Adrenal gland (tissue), 12 donors: ENCODE measurements around the gene C11orf68. TPM values are rescaled to one million over a fixed set of nuclear protein-coding genes. Genes with fewer than 3 reads are reported as not detected.

Experiments
- DNase-seq, 7 donors: peaks; one replicate each; pipeline ENCODE4 v3.0.0-alpha.2; 2019 to 2020
- H3K27ac ChIP-seq, 5 donors: fragments of 200-600 bp; sonication (generic) in 4 of 5; 1 replicate in 3 of 5; 2 replicates in 2 of 5; pipeline versions ENCODE4 v1.5.1 to v1.8.0; 2016 to 2020; ENCODE audit warnings: mild to moderate bottlenecking in 1 of 5
- H3K27me3 ChIP-seq: fragments of 200-600 bp; 2 replicates; pipeline ENCODE4 v1.8.0; 2021
- H3K36me3 ChIP-seq, 2 donors: fragments of 200-600 bp; replicated peaks in 1 of 2; 1 replicate in 1 of 2; 2 replicates in 1 of 2; pipeline versions ENCODE4 v1.5.1 to v1.8.0; 2018 to 2022
- H3K4me1 ChIP-seq, 2 donors: fragments of 200-600 bp; replicated peaks in 1 of 2; 1 replicate in 1 of 2; 2 replicates in 1 of 2; pipeline versions ENCODE4 v1.5.1 to v1.8.0; 2018 to 2021
- H3K4me3 ChIP-seq, 4 donors: fragments of 200-600 bp; sonication (generic) in 3 of 4; one replicate each; pipeline ENCODE4 v1.5.1; 2016 to 2018
- H3K9me3 ChIP-seq, 3 donors: fragments of 200-600 bp; sonication (generic) in 1 of 3; replicated peaks in 1 of 3; 1 replicate in 2 of 3; 2 replicates in 1 of 3; pipeline versions ENCODE4 v1.5.1 to v1.8.0; 2016 to 2021
- CTCF ChIP-seq, 6 experiments: fragments of 450-650 bp in 4 of 6; fragments of 200-600 bp in 2 of 6; sonication (generic) in 1 of 6; IDR thresholded peaks; 1 replicate in 5 of 6; 2 replicates in 1 of 6; pipeline versions ENCODE4 v1.5.1 to v1.8.0; 2016 to 2021; ENCODE audit warnings: antibody characterized with exemption in 6 of 6, mild to moderate bottlenecking in 2 of 6, moderate library complexity in 1 of 6
- POLR2A ChIP-seq, 2 donors: fragments of 450-650 bp; IDR thresholded peaks; one replicate each; pipeline ENCODE4 v1.6.1; 2017; ENCODE audit warnings: antibody characterized with exemption in 2 of 2, mild to moderate bottlenecking in 2 of 2, moderate library complexity in 1 of 2
- WGBS, 4 donors: extraction: QIAGEN DNeasy Blood & Tissue Kit in 2 of 4; methylation state at CpG; one replicate each; pipeline versions ENCODE4 v1.1.5 to v1.1.7; 2013 to 2017; 5-methylcytosine and 5-hydroxymethylcytosine counted together
- intact Hi-C, 2 donors: fragments of 100-400 bp; cut with DNase I; formaldehyde crosslinking; loops; one replicate each; pipeline versions ENCODE4 v1.14.1 to v1.15.0; 2022 to 2023
- polyA plus RNA-seq, 3 donors: library from polyadenylated mRNA; stranded (reverse); fragments of 200-250 nt in 2 of 3; fragments of 350-450 nt in 1 of 3; fragmentation: Illumina TruSeq in 1 of 3; extraction: RNeasy Lipid Tissue Mini Kit (QIAGEN cat#74804) in 1 of 3; gene quantifications; one replicate each; pipeline ENCODE4 v1.2.3, GENCODE V29; 2013 to 2014
- total RNA-seq, 9 donors: library from RNA; depleted of rRNA in 4 of 9; stranded (reverse); fragments of >200 nt in 4 of 9; fragments of 120-200 nt in 1 of 9; fragmentation: NEBNext Ultra II Directional in 1 of 9; extraction: Animal tissue kit (Norgen Biotek cat#: 25700) in 1 of 9; gene quantifications; one replicate each; pipeline versions ENCODE4 v1.1.0 to v1.2.4, GENCODE V29; 2013 to 2023
- donor health status: healthy with polysubstance abuse.
- donor health status: Bipolar disorder and iron deficiency.
- donor health status: DM: yes; HTN: yes; CAD: no.
- donor health status: DM: no; HTN: no; CAD: no.
- donor health status: DM: no; HTN: no; CAD: no.
- donor health status: DM: yes; HTN: yes; CAD: no.

C11orf68 gene
- total and polyA plus RNA-seq, 12 donors = 11.5 to 51.9 (median 26.9) TPM

DNA sequence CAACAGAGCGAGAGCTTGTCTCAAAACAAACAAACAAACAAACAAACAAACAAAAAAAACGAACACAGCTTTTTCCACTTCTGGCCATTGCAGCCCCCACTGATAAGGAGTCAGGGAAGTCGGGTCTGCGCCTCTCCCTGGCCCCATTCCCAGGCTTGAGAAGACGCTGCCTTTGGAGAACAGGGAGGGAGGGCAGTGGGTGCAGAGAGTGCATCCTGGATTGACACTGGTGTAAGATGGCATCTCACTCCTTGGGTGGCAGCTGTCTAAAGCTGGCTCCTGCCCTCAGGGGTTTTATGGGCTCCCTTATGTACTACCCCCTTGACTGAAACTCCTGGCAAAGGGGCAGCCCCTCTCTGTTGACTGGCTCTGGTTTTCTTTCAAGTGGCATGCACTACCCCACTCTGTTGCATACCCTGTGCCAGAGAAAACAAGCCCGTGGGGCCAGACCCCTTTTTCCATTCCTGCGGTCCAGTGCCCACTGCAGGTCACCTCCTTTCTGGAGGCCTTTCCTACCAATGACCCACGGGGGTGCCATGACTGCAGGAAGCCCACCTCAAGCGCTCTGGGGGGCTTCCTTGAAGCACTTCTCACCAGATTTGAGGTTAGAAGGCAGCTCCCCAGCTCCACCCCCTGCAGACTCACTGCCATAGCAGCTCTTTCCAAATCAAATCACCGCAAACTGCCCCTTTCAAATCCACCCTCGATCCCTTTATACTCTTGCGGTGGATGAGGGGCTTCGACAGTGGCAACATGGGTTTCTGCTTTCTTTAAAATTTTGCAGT, 13.1 kb upstream of the C11orf68 start:
- TF ChIP-seq CTCF (IDR thresholded peaks at IDR 0.05) (no peak), POLR2A (IDR thresholded peaks at IDR 0.05) (no peak)
- Histone ChIP-seq H3K4me3 (no peak overlapping the region), H3K27me3 (no peaks in the 10 kb centered on the region), H3K36me3 (no peaks in the 10 kb centered on the region), H3K27ac (no peak overlapping the region), H3K9me3 (no peaks in the 10 kb centered on the region), H3K4me1 (no peaks in the 10 kb centered on the region)
- 61 to 67% (median 63%) methylated on average over 13 of the region's 13 CpGs for WGBS, 4 donors
- intact Hi-C loops = no loop called here
- no peak for DNase-seq

GRCh38 chr11:65928667-65929066, 9.8 kb upstream of the C11orf68 start:
- no peak for TF ChIP-seq CTCF (IDR thresholded peaks at IDR 0.05)
- no peak for TF ChIP-seq POLR2A (IDR thresholded peaks at IDR 0.05)
- DNase-seq = no peak
- intact Hi-C loops = no loop called here
- Histone ChIP-seq H3K4me1 (no peaks in the 10 kb centered on the region), H3K36me3 (no peaks in the 10 kb centered on the region), H3K27me3 (no peaks in the 10 kb centered on the region), H3K27ac (no peak overlapping the region), H3K9me3 (no peaks in the 10 kb centered on the region), H3K4me3 (no peak overlapping the region)
- 54 to 80% (median 73%) methylated on average over 5 to 6 of the region's 6 CpGs for WGBS, 4 donors

GRCh38 chr11:65927904-65928397, 9.1 kb upstream of the C11orf68 start:
- Histone ChIP-seq H3K36me3 (peaks cover 0 to 2% of the 10 kb centered on the region in 2 donors), H3K9me3 (no peaks in the 10 kb centered on the region), H3K4me1 (no peaks in the 10 kb centered on the region), H3K27me3 (no peaks in the 10 kb centered on the region), H3K4me3 (no peak overlapping the region), H3K27ac (peak overlapping the region in 2 of 5 donors; percentile 34 to 52)
- intact Hi-C loops = no loop called here
- WGBS, 4 donors = 38 to 50% (median 47%) methylated on average over 9 of the region's 9 CpGs
- TF ChIP-seq POLR2A (IDR thresholded peaks at IDR 0.05) = no peak
- no peak for TF ChIP-seq CTCF (IDR thresholded peaks at IDR 0.05)
- DNase-seq = peak in 2 of 7 donors; percentile 30 to 62

DNA sequence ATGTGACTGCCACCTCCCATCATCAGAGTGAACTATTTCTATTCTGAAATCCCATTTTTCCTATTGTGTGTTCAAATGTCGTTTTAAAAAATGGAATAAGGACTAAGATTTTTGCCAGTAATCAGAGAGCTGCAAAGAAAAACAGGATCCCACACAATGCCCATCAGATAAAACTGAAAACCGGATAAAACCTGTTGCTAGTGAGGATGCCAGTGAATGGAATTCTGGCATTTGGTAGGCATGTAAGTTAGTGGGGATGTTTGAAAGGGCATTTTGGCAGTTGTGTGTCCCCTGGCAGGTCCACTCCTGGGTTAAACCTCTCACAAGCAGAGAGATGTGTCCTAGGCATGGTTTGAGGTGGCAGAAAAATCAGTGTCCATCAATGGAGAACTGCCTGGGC, 6.5 kb upstream of the C11orf68 start:
- DNase-seq = no peak
- Histone ChIP-seq H3K4me3 (no peak overlapping the region), H3K9me3 (no peaks in the 10 kb centered on the region), H3K36me3 (peaks cover 0 to 19% of the 10 kb centered on the region in 2 donors), H3K27ac (no peak overlapping the region), H3K4me1 (peaks cover 3 to 6% of the 10 kb centered on the region in 2 donors), H3K27me3 (no peaks in the 10 kb centered on the region)
- WGBS, 4 donors = 47 to 83% (median 65%) methylated on average over 2 of the region's 2 CpGs
- TF ChIP-seq CTCF (IDR thresholded peaks at IDR 0.05) = no peak
- no peak for TF ChIP-seq POLR2A (IDR thresholded peaks at IDR 0.05)
- intact Hi-C loops = no loop called here
